Upper lobe of left lung (tissue), 4 donors: Measurements from ENCODE around the gene C4orf51.

Source experiments
- POLR2A ChIP-seq, 4 donors: fragments of 450-650 bp; IDR thresholded peaks; one replicate each; pipeline ENCODE4 v1.5.1; 2016 to 2017; ENCODE audit warnings: antibody characterized with exemption in 4 of 4, mild to moderate bottlenecking in 2 of 4
- POLR2AphosphoS5 ChIP-seq, 2 donors: sonication (generic); formaldehyde crosslinking; IDR thresholded peaks; one replicate each; pipeline ENCODE4 v1.5.1; 2017; ENCODE audit warnings: antibody characterized with exemption in 2 of 2

- TF ChIP-seq POLR2A (IDR thresholded peaks at IDR 0.05) (no peak), POLR2AphosphoS5 (IDR thresholded peaks at IDR 0.05) (no peak)
Measured at GRCh38 chr4:145743641-145744040, 63.7 kb downstream of the C4orf51 start.
